GM23248 (cell line): ENCODE results near the gene ZNF816. TPM values are rescaled to one million over a fixed set of nuclear protein-coding genes. Genes with fewer than 3 reads are reported as not detected.

Experiments
- DNase-seq: peaks from one replicate; pipeline ENCODE4 v3.0.0-alpha.2; 2015
- H2AFZ ChIP-seq: fragments of 200-600 bp; sonication (generic); 2 replicates; pipeline ENCODE4 v1.6.1; 2016; ENCODE audit warnings: antibody characterized with exemption
- H3F3A ChIP-seq: fragments of 200-600 bp; sonication (generic); 2 replicates; pipeline ENCODE4 v1.6.1; 2016; ENCODE audit warnings: mild to moderate bottlenecking, antibody characterized with exemption, mixed run types; ENCODE audit not compliant: insufficient read depth
- H3K27ac ChIP-seq: fragments of 200-600 bp; sonication (generic); 2 replicates; pipeline ENCODE4 v1.5.1; 2016; ENCODE audit warnings: mild to moderate bottlenecking
- H3K27me3 ChIP-seq: fragments of 200-600 bp; sonication (generic); replicated peaks from 2 replicates; pipeline ENCODE4 v1.6.1; 2016; ENCODE audit warnings: mild to moderate bottlenecking; ENCODE audit not compliant: insufficient read depth
- H3K36me3 ChIP-seq: fragments of 200-600 bp; sonication (generic); 2 replicates; pipeline ENCODE4 v1.6.1; 2016; ENCODE audit warnings: low read depth, mild to moderate bottlenecking
- H3K4me1 ChIP-seq: fragments of 200-600 bp; sonication (generic); 2 replicates; pipeline ENCODE4 v1.6.1; 2016; ENCODE audit warnings: mild to moderate bottlenecking; ENCODE audit not compliant: insufficient read depth
- H3K4me2 ChIP-seq: fragments of 200-600 bp; sonication (generic); one replicate; pipeline ENCODE4 v1.6.1; 2016; ENCODE audit warnings: mild to moderate bottlenecking; ENCODE audit not compliant: unreplicated experiment
- H3K4me3 ChIP-seq: fragments of 200-600 bp; sonication (generic); 2 replicates; pipeline ENCODE4 v1.5.1; 2016; ENCODE audit warnings: mild to moderate bottlenecking
- H3K79me2 ChIP-seq: fragments of 200-600 bp; sonication (generic); 2 replicates; pipeline ENCODE4 v1.6.1; 2016; ENCODE audit warnings: mild to moderate bottlenecking; ENCODE audit not compliant: insufficient read depth
- H3K9ac ChIP-seq: fragments of 200-600 bp; sonication (generic); 2 replicates; pipeline ENCODE4 v1.6.1; 2016; ENCODE audit warnings: mild to moderate bottlenecking
- H3K9me2 ChIP-seq: fragments of 200-600 bp; sonication (generic); 2 replicates; pipeline ENCODE4 v1.6.1; 2016; ENCODE audit warnings: mixed run types, mild to moderate bottlenecking, moderate library complexity; ENCODE audit not compliant: insufficient read depth
- H3K9me3 ChIP-seq: fragments of 200-600 bp; sonication (generic); one replicate; pipeline ENCODE4 v1.6.1; 2017; ENCODE audit warnings: low read depth
- H4K20me1 ChIP-seq: fragments of 200-600 bp; sonication (generic); 2 replicates; pipeline ENCODE4 v1.6.0; 2016; ENCODE audit not compliant: insufficient read depth
- EZH2 ChIP-seq: fragments of 200-600 bp; sonication (generic); IDR thresholded peaks from 2 replicates; pipeline ENCODE4 v1.6.1; 2018; ENCODE audit warnings: antibody characterized with exemption, mild to moderate bottlenecking; ENCODE audit not compliant: insufficient read depth, poor library complexity, severe bottlenecking
- EZH2phosphoT487 ChIP-seq: fragments of 200-600 bp; sonication (generic); IDR thresholded peaks from 2 replicates; pipeline ENCODE4 v1.6.1; 2018; ENCODE audit warnings: antibody characterized with exemption, moderate library complexity, mild to moderate bottlenecking, low read depth; ENCODE audit not compliant: insufficient read depth
- whole genome bisulfite sequencing, 2 experiments: methylation state at CpG; one replicate each; pipeline ENCODE4 v1.1.6; 2015 to 2017; ENCODE audit warnings: low lambda C conversion rate in 2 of 2, low coverage in 1 of 2; ENCODE audit errors: missing lambda C conversion rate in 2 of 2; 5-methylcytosine and 5-hydroxymethylcytosine counted together
- in situ Hi-C: fragments of 300-500 bp; cut with MboI; formaldehyde crosslinking; loops from 2 replicates; pipeline ENCODE4 v1.15.0; 2020
- polyA plus RNA-seq: library from polyadenylated mRNA; unstranded; fragments of >200 nt; fragmentation: Nextera tagmentation; extraction: Ambion mirVana; gene quantifications from 2 replicates; pipeline ENCODE4 v1.2.1, GENCODE V29; 2016
- total RNA-seq: library from RNA; depleted of rRNA; stranded (reverse); fragments of >200 nt; shearing (Covaris generic); gene quantifications from 2 replicates; pipeline ENCODE4 v1.2.3, GENCODE V29; 2014; rRNA removed

ZNF816 gene
- total and polyA plus RNA-seq, 2 experiments from 2014 or later = 3.0 to 4.3 TPM

DNA sequence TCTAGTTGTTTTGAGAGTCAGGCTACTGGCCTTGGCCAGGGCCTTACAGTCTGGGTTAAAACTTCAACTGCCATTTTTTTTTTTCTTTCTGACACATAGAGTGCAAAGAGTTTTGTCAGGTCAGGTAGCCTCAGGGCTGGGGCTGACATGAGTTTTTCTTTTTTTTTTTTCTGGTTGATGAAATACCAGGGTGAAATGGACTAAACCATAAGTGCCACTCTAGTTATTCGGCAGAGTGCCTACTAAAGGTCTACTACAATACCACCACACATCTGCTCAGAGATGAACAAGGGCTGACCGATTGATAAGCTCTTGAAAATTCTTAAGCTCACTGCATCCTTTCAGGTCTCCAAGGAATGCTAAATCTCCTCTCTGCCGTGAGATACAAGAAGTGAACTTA is 60.8 kb downstream of the ZNF816 start:
- WGBS, 2 experiments = 81 to 89% methylated on average over 3 of the region's 3 CpGs
- Histone ChIP-seq H2AFZ (no peak overlapping the region), H4K20me1 (no peaks in the 10 kb centered on the region), H3K9ac (no peak overlapping the region), H3K4me1 (no peaks in the 10 kb centered on the region), H3K9me2 (no peaks in the 10 kb centered on the region), H3K4me2 (no peak overlapping the region), H3K4me3 (no peak overlapping the region), H3K9me3 (no peaks in the 10 kb centered on the region), H3F3A (no peaks in the 10 kb centered on the region), H3K27ac (no peak overlapping the region), H3K79me2 (peaks cover 1% of the 10 kb centered on the region; the same call in 1 of the 2 replicates), H3K27me3 (no peaks in the 10 kb centered on the region), H3K36me3 (peaks cover 8% of the 10 kb centered on the region; the same call in 1 of the 2 replicates)
- TF ChIP-seq EZH2 = no peak
- no peak for TF ChIP-seq EZH2phosphoT487
- DNase-seq = no peak
- in situ Hi-C loops = no loop called here

Other genes starting within 250 kb of the ZNF816 start
- 6.7 and 7.7 TPM in 2 replicates for gene ZNF611, start 227.8 kb downstream of the ZNF816 start, total RNA-seq
- 5.5 and 7.8 TPM in 2 replicates for gene ZNF611, start 227.8 kb downstream of the ZNF816 start, polyA plus RNA-seq
- 1.8 and 1.9 TPM in 2 replicates for gene ZNF600, start 176.1 kb downstream of the ZNF816 start, total RNA-seq
- gene ZNF600, start 176.1 kb downstream of the ZNF816 start, polyA plus RNA-seq = 3.2 and 3.5 TPM in 2 replicates
- 12.9 and 18.7 TPM in 2 replicates for gene ZNF28, start 141.2 kb downstream of the ZNF816 start, total RNA-seq
- gene ZNF28, start 141.2 kb downstream of the ZNF816 start, polyA plus RNA-seq = 13.4 and 13.7 TPM in 2 replicates
- gene ZNF468, start 105.3 kb downstream of the ZNF816 start, total RNA-seq = 14.1 and 19.1 TPM in 2 replicates
- gene ZNF468, start 105.3 kb downstream of the ZNF816 start, polyA plus RNA-seq = 9.6 and 10.0 TPM in 2 replicates
- 3.8 and 16.4 TPM in 2 replicates for gene ZNF320, start 65.2 kb downstream of the ZNF816 start, total RNA-seq
- 4.3 and 5.3 TPM in 2 replicates for gene ZNF320, start 65.2 kb downstream of the ZNF816 start, polyA plus RNA-seq
- gene ZNF888, start 39.5 kb downstream of the ZNF816 start, total RNA-seq = 0.76 and 5.1 TPM in 2 replicates
- gene ZNF888, start 39.5 kb downstream of the ZNF816 start, polyA plus RNA-seq = 1.4 and 1.6 TPM in 2 replicates
- not detected in 2 replicates for gene ERVV-1, start 51.0 kb upstream of the ZNF816 start, total RNA-seq
- gene ERVV-1, start 51.0 kb upstream of the ZNF816 start, polyA plus RNA-seq = not detected in 2 replicates
- gene ERVV-2, start 81.9 kb upstream of the ZNF816 start, total RNA-seq = not detected in 2 replicates
- not detected in 2 replicates for gene ERVV-2, start 81.9 kb upstream of the ZNF816 start, polyA plus RNA-seq
- gene ZNF160, start 140.5 kb upstream of the ZNF816 start, total RNA-seq = 20.2 and 23.0 TPM in 2 replicates
- gene ZNF160, start 140.5 kb upstream of the ZNF816 start, polyA plus RNA-seq = 18.2 and 20.6 TPM in 2 replicates
- 9.4 and 18.7 TPM in 2 replicates for gene ZNF415, start 170.0 kb upstream of the ZNF816 start, total RNA-seq
- gene ZNF415, start 170.0 kb upstream of the ZNF816 start, polyA plus RNA-seq = 7.9 and 8.9 TPM in 2 replicates
- gene ZNF347, start 196.2 kb upstream of the ZNF816 start, total RNA-seq = 4.6 and 7.3 TPM in 2 replicates
- 2.7 and 3.2 TPM in 2 replicates for gene ZNF347, start 196.2 kb upstream of the ZNF816 start, polyA plus RNA-seq
- gene ZNF665, start 230.5 kb upstream of the ZNF816 start, total RNA-seq = 3.8 and 3.9 TPM in 2 replicates
- gene ZNF665, start 230.5 kb upstream of the ZNF816 start, polyA plus RNA-seq = 2.4 and 2.8 TPM in 2 replicates